Activated T-helper 17 cell treated with anti-CD3 and anti-CD28 coated beads, Interleukin-2, amount 50 U/mL, for 72 hours (primary cell): ENCODE measurements around the gene KAT2A. TPM values are rescaled to one million over a fixed set of nuclear protein-coding genes. Genes with fewer than 3 reads are reported as not detected.
A peak's percentile ranks its signal among the peaks of the same experiment; 100 is the strongest.

Experiments used
- ATAC-seq: fragments of 150-1000 bp; cut with Tn5 transposase; replicated peaks from 2 replicates; pipeline ENCODE4 v1.10.0; 2021; ENCODE audit warnings: mild to moderate bottlenecking, moderate library complexity
- H3K27ac Mint-ChIP-seq: one replicate; pipeline ENCODE4 v1.8.0; 2022; ENCODE audit warnings: mixed read lengths
- H3K27me3 Mint-ChIP-seq: one replicate; pipeline ENCODE4 v1.8.0; 2022; ENCODE audit warnings: mixed read lengths
- H3K36me3 Mint-ChIP-seq: one replicate; pipeline ENCODE4 v1.8.0; 2022; ENCODE audit warnings: low read depth, mild to moderate bottlenecking, mixed read lengths
- H3K4me1 Mint-ChIP-seq: one replicate; pipeline ENCODE4 v1.8.0; 2022; ENCODE audit warnings: mixed read lengths
- H3K4me3 Mint-ChIP-seq: one replicate; pipeline ENCODE4 v1.8.0; 2022; ENCODE audit warnings: mild to moderate bottlenecking, mixed read lengths
- H3K9me3 Mint-ChIP-seq: one replicate; pipeline ENCODE4 v1.8.0; 2022; ENCODE audit warnings: mixed read lengths
- total RNA-seq, 2 donors: library from RNA; stranded (reverse); gene quantifications; one replicate each; pipeline ENCODE4 v1.2.3, GENCODE V29; 2022

Gene KAT2A
- total RNA-seq, 2 donors from 2014 or later = 32.8 to 44.2 TPM

GRCh38 chr17:42076797-42077559 is 44.2 kb downstream of the KAT2A start:
- Mint-ChIP-seq H3K27ac (no peak overlapping the region), H3K9me3 (no peaks in the 10 kb centered on the region), H3K4me3 (no peak overlapping the region), H3K4me1 (no peaks in the 10 kb centered on the region), H3K27me3 (peaks cover 9% of the 10 kb centered on the region), H3K36me3 (no peaks in the 10 kb centered on the region)
- no peak for ATAC-seq

DNA sequence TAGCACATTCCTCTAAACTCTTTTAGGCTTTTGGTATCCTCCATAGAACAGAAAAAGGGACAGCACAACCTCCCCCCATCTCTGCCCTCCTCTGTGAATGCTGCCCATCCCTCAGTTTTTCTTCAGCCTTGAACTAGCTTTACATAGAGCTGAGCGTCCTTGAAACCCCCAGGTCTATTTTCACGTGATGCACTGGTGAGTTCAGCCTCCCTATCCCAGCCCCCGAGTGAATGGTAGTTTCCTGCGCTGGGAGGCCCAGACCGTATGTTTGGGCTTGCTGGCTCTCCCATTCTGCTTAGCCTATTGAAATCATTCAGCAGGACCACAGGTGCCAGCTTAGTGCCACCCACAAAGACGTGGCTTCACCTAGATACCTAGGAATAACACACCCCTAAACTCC is 45.4 kb downstream of the KAT2A start:
- Mint-ChIP-seq H3K4me1 (no peaks in the 10 kb centered on the region), H3K27me3 (peaks cover 15% of the 10 kb centered on the region), H3K4me3 (no peak overlapping the region), H3K27ac (no peak overlapping the region), H3K9me3 (no peaks in the 10 kb centered on the region), H3K36me3 (no peaks in the 10 kb centered on the region)
- no peak for ATAC-seq

DNA sequence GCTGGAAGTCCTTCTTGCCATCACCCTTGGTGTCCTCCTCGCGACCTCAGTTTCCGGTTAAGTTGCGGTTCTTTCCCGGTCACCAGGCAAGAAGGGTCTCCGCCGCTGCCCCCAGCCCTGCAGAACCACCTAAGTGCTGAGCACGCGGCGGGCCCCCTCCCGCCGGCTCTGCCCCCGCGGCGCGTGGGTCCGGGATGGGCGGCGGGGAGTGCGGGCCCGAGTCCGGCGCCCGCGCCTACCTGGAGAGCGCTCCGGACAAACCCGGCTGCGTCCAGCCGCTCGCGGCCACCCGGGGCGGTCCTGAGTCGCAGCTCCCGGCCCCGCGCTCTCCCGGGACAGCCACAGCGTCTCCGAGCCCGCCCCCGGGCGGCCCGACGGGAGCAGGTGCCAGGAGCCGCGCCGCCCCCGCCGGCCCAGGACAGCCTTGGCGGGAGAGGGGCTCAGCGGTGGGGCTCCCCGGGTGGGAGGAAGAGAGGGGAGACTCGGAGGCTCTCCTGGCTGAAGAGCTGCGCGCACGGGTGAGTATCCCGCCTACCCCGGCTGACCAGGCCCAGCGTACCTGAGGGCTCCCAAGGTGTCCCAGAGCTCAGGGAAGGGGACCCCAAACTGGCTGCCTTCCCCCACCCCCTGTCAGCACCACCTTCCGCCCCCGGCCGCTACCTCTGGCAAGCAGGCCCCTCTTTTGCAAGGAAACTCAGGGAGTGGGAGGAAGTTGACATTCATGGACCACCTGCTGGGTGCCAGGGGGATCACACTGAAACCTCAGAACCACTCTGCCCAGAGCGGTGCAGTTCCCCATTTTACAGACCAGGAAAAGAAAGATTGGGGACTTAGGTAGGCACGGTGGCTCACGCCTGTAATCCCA is 48.6 kb downstream of the KAT2A start:
- Mint-ChIP-seq H3K36me3 (no peaks in the 10 kb centered on the region), H3K4me1 (no peaks in the 10 kb centered on the region), H3K27me3 (peaks cover 22% of the 10 kb centered on the region)

GRCh38 chr17:42071810-42072209 is 49.4 kb downstream of the KAT2A start:
- H3K4me1 Mint-ChIP-seq = no peaks in the 10 kb centered on the region
- no peak for ATAC-seq
- H3K36me3 Mint-ChIP-seq = no peaks in the 10 kb centered on the region
- H3K27ac Mint-ChIP-seq = no peak overlapping the region
- H3K9me3 Mint-ChIP-seq = no peaks in the 10 kb centered on the region
- peaks cover 22% of the 10 kb centered on the region for H3K27me3 Mint-ChIP-seq
- H3K4me3 Mint-ChIP-seq = no peak overlapping the region

More for the DNA sequence above, 48.6 kb downstream of the KAT2A start:
- H3K27ac Mint-ChIP-seq = no peak overlapping the region
- no peaks in the 10 kb centered on the region for H3K9me3 Mint-ChIP-seq
- H3K4me3 Mint-ChIP-seq = no peak overlapping the region
- ATAC-seq = no peak

GRCh38 chr17:42068979-42069378 is 52.2 kb downstream of the KAT2A start:
- ATAC-seq = no peak
- Mint-ChIP-seq H3K36me3 (no peaks in the 10 kb centered on the region), H3K27ac (no peak overlapping the region), H3K27me3 (peaks cover 24% of the 10 kb centered on the region), H3K4me1 (no peaks in the 10 kb centered on the region), H3K4me3 (no peak overlapping the region), H3K9me3 (no peaks in the 10 kb centered on the region)

DNA sequence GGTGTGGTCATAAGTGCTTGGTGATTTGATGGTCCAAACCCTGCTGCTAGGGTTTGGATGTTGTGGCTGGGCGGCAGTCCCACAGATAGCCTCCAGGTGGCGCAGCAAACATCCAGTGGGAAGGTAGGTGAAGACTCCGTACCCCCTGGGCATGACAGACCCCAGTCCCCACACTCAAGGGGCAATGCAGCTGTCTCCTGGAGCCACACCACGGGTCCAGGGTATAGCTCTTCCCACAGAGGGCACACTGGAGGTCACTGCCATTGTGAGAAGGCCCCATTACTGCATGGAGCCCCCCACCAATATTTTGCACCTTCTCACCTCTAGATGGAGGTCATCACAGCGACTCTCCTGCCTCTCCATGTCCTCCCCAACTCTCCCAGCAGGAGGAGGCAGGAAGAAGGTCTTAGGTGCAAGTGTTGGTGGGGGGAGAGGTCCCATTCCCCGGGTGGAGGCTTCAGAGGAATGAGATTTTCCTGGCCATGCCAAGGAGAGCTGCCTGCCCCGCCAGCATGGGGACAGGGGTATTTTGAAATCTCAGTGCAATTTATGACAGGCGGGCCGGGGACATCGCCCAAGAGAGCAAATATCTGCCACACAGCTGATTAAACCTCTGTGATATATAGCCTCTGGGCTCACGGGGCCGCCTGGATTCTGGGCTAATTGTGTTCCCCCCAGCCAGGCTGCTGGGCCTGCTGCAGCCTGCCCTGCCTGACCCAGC is 53.6 kb downstream of the KAT2A start:
- H3K4me1 Mint-ChIP-seq = no peaks in the 10 kb centered on the region
- H3K9me3 Mint-ChIP-seq = no peaks in the 10 kb centered on the region
- H3K27me3 Mint-ChIP-seq = peaks cover 17% of the 10 kb centered on the region
- ATAC-seq = peak; percentile 66
- no peak overlapping the region for H3K27ac Mint-ChIP-seq
- no peaks in the 10 kb centered on the region for H3K36me3 Mint-ChIP-seq
- no peak overlapping the region for H3K4me3 Mint-ChIP-seq

- ATAC-seq = no peak
- Mint-ChIP-seq H3K4me1 (no peaks in the 10 kb centered on the region), H3K36me3 (no peaks in the 10 kb centered on the region), H3K27me3 (peaks cover 11% of the 10 kb centered on the region), H3K27ac (no peak overlapping the region), H3K4me3 (no peak overlapping the region), H3K9me3 (no peaks in the 10 kb centered on the region)
These were observed 56.0 kb downstream of the KAT2A start for GRCh38 chr17:42065201-42065600.

Other genes with a start within 250 kb of the KAT2A start
- gene ACLY, start 202.4 kb downstream of the KAT2A start, total RNA-seq = 100 to 1,000 TPM in 1 of 2 donors, 10 to 100 TPM in 1; 95.4 to 222 TPM
- gene ODAD4, start 190.8 kb downstream of the KAT2A start, total RNA-seq = under 1 TPM; 0.63 to 0.93 TPM
- 10 to 100 TPM; 51.4 to 82.9 TPM for gene CNP, start 154.6 kb downstream of the KAT2A start, total RNA-seq
- gene DNAJC7, start 103.9 kb downstream of the KAT2A start, total RNA-seq = 100 to 1,000 TPM in 1 of 2 donors, 10 to 100 TPM in 1; 79.5 to 118 TPM
- gene NKIRAS2, start 101.3 kb downstream of the KAT2A start, total RNA-seq = 10 to 100 TPM; 12.0 to 14.9 TPM
- gene C17orf113, start 70.8 kb downstream of the KAT2A start, total RNA-seq = under 1 TPM; 0.06 to 0.32 TPM
- under 1 TPM; 0.15 to 0.48 TPM for gene ZNF385C, start 22.9 kb downstream of the KAT2A start, total RNA-seq
- 10 to 100 TPM; 12.0 to 19.1 TPM for gene DHX58, start 8.7 kb downstream of the KAT2A start, total RNA-seq
- under 1 TPM in 1 of 2 donors, not detected in 1; 0.13 TPM for gene HSPB9, start 1.4 kb upstream of the KAT2A start, total RNA-seq
- 10 to 100 TPM; 30.4 to 77.7 TPM for gene RAB5C, start 33.6 kb upstream of the KAT2A start, total RNA-seq
- under 1 TPM; 0.95 to 0.99 TPM for gene KCNH4, start 59.8 kb upstream of the KAT2A start, total RNA-seq
- gene HCRT, start 64.1 kb upstream of the KAT2A start, total RNA-seq = not detected
- 10 to 100 TPM; 19.6 to 24.5 TPM for gene GHDC, start 73.1 kb upstream of the KAT2A start, total RNA-seq
- gene STAT5B, start 155.0 kb upstream of the KAT2A start, total RNA-seq = 100 to 1,000 TPM; 124 to 255 TPM
- 100 to 1,000 TPM; 133 to 305 TPM for gene STAT5A, start 167.1 kb upstream of the KAT2A start, total RNA-seq